Lower leg skin (tissue), 3 donors: ENCODE measurements around the gene SEC24D.

Source experiments
- CTCF ChIP-seq, 3 donors: fragments of 450-650 bp; IDR thresholded peaks; one replicate each; pipeline ENCODE4 v1.5.1; 2016; ENCODE audit warnings: antibody characterized with exemption in 3 of 3, mild to moderate bottlenecking in 3 of 3, moderate library complexity in 2 of 3
- POLR2A ChIP-seq, 2 donors: fragments of 450-650 bp; IDR thresholded peaks; one replicate each; pipeline ENCODE4 v1.6.1; 2016 to 2017; ENCODE audit warnings: antibody characterized with exemption in 2 of 2, mild to moderate bottlenecking in 1 of 2, moderate library complexity in 1 of 2

- TF ChIP-seq CTCF (IDR thresholded peaks at IDR 0.05) (no peak), POLR2A (IDR thresholded peaks at IDR 0.05) (no peak)
Measured at GRCh38 chr4:118872181-118872580, 36.3 kb upstream of the SEC24D start.
